Glomerular endothelial cell (primary cell): ENCODE measurements around the gene NUDT3. TPM values are rescaled to one million over a fixed set of nuclear protein-coding genes. Genes with fewer than 3 reads are reported as not detected.
"Not testable (repeated sequence)": the region's sequence is repeated elsewhere in the genome, so short reads cannot be mapped to it uniquely, and the experiment has no call there.

Experiments
- DNase-seq: peaks from one replicate; pipeline ENCODE4 v3.0.0-alpha.2; 2011; ENCODE audit warnings: low read depth, low spot score; ENCODE audit errors: extremely low read depth
- total RNA-seq: library from RNA; depleted of rRNA; stranded (reverse); fragments of >200 nt; gene quantifications from 2 replicates; pipeline ENCODE4 v1.2.3, GENCODE V29; 2015

NUDT3 gene
- total RNA-seq, 1 donor from 2014 or later, result 31.2 TPM

GRCh38 chr6:34269658-34270341 is 122.7 kb downstream of the NUDT3 start:
- DNase-seq, result not testable (repeated sequence)

DNA sequence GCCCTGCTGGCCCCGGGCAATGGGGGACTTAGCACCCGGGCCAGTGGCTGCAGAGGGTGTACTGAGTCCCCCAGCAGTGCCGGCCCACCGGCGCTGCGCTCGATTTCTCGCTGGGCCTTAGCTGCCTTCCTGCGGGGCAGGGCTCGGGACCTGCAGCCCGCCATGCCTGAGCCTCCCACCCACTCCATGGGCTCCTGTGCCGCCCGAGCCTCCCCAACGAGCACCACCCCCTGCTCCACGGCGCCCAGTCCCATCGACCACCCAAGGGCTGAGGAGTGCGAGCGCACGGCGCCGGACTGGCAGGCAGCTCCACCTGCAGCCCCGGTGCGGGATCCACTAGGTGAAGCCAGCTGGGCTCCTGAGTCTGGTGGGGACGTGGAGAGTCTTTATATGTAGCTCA is 123.3 kb downstream of the NUDT3 start:
- not testable (repeated sequence) for DNase-seq

GRCh38 chr6:34267746-34268145 is 124.7 kb downstream of the NUDT3 start:
- no peak for DNase-seq

DNA sequence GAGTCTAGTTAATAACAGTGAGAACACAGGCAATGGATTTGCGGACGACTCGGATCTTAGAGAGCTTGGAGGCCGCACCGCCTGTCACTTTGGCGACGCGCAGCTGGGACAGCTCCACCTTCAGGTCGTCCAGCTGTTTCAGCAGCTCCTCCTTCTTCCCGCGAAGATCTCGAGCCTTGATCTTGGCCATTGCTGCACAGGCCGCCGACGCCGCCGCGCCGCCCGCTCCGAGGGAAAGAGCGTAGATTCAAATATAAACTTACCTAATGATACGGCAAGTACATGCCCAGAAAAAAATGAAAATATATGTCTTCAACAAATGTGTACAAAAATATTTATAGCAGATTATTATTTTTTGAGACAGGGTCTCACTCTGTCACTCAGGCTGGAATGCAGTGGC is 129.0 kb downstream of the NUDT3 start:
- not testable (repeated sequence) for DNase-seq

DNA sequence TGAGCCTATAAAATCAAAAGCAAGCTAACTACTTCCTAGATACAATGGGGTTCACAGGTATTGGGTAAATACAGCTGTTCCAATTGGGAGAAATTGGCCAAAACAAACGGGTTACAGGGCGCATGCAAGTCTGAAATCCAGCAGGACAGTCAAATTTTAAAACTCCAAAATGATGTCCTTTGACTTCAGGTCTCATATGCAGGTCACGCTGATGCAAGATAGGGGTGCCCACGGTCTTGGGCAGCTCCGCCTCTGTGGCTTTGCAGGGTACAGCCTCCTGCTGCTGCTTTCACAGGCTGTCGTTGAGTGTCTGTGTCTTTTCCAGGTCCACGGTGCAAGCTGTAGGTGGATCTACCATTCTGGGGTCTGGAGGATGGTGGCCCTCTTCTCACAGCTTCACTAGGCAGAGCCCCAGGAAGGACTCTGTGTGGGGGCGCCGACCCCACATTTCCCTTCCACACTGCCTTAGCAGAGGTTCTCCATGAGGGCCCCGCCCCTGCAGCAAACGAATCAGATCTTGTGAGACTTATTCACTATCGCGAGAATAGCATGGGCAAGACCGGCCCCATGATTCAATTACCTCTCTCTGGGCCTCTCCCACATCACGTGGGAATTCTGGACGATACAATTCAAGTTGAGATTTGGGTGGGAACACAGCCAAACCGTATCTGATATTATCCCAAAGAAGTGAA is 131.7 kb downstream of the NUDT3 start:
- no peak for DNase-seq

GRCh38 chr6:34259529-34260069 is 132.9 kb downstream of the NUDT3 start:
- no peak for DNase-seq

DNA sequence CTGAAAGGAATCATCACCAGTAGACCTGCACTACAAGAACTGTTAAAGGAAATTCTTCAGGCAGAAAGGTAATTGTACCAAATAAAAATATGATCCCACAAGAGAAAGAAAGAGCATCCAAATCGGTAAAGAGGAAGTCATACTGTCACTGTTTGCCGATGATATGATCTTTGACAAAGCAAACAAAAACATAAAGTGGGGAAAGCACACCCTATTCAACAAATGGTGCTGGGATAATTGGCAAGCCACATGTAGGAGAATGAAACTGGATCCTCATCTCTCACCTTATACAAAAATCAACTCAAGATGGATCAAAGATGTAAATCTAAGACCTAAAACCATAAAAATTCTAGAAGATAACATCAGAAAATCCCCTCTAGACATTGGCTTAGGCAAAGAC is 140.1 kb downstream of the NUDT3 start:
- not testable (repeated sequence) for DNase-seq

- no peak for DNase-seq
These were observed 142.8 kb downstream of the NUDT3 start for GRCh38 chr6:34249469-34250261.

GRCh38 chr6:34248727-34249468 is 143.6 kb downstream of the NUDT3 start, which contains the start of gene SMIM29:
Gene SMIM29 (minus strand): TSS chr6:34249006. CDS start chr6:34247791, 1,215 bp downstream.
- DNase-seq, result no peak

DNA sequence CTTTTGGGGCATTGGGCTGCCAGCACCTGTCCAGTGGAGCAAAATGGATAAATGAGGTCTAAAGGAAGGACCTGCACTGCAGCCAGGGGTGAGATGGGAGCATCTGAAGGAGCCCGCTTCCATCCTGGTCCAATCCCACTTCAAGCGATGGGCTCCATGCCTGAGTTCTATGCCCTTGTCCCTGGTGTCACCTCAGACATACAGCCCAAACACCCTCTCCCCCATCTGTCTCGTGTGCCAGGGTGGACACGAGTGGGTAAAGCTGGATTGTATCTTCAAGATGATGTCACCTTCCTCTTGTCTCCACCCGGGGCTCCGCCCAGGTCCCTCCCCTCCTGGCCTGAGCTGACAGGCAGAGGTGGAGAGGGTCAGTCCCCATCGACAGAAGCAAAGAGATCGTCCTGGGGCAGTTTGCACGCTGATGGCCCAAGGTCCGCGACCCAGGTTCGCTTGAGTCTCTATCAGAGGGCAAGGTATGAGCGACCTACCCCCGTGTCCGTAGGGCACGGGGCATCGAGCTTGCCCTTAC is 144.2 kb downstream of the NUDT3 start:
- DNase-seq, result no peak

GRCh38 chr6:34247481-34248197 is 144.8 kb downstream of the NUDT3 start:
- DNase-seq, result no peak

- DNase-seq, result no peak
These were observed 145.7 kb downstream of the NUDT3 start for GRCh38 chr6:34246563-34247391.

- no peak for DNase-seq
These were observed 146.3 kb downstream of the NUDT3 start for GRCh38 chr6:34246249-34246562.

- not testable (repeated sequence) for DNase-seq
These were observed 146.7 kb downstream of the NUDT3 start for GRCh38 chr6:34245761-34246140.

GRCh38 chr6:34245032-34245760 is 147.3 kb downstream of the NUDT3 start:
- not testable (repeated sequence) for DNase-seq

DNA sequence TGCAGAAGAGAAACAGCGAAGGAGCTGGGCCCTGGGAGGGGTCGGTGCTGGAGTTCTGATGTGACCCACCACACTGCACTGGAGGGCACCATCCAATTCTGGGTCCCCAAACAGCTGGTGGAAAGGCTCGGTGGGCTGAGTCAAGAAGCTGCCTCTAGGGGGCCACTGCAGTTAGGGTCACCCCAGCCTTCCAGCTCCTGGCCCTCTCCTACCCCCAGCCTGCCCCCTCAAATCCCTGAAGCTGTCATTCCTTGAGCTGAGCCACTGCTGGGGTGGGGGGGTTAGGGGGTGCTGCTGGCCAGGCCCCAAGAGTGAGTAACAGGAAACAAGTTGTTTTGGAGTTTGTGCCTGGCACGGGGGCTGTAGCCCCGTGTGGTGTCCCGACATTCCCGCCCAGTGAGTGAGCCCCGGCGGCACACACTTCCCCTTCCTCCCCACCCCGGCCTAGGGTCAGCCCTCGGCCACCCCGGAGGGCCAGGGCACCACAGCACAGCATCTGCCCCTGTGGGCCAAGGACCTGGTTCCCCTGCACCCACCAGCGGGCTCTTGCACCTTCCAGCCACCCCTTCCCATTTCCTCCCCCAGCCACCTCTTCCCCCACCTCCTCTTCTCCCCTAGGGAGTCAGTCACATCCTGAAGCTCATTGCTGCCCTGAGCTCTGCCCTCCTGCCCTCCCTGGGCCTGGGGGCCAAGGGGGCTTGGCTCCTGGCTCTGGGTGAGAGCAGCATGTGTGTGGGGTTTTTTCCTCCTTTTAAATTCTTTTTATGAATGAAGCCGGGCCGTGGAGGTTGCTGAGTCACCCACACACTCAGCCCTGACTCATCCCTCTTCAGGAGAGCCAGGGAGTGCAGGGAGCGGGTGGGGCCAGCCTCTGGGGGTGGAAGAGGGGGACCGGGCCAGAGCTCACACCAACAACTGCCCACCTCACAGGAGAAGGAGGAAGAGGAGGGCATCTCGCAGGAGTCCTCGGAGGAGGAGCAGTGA is 148.3 kb downstream of the NUDT3 start:
- peak; percentile 58 for DNase-seq
